PFSK-1 (cell line): Measurements from ENCODE around the gene GNPTAB.

ENCODE experiments used
- FOXP2 ChIP-seq: optimal IDR thresholded peaks from 2 replicates; pipeline ENCODE3; 2011; ENCODE audit warnings: borderline replicate concordance, control low read depth, inconsistent platforms; ENCODE audit not compliant: insufficient read depth; ENCODE audit errors: extremely low read length, extremely low read depth
- POLR2AphosphoS5 ChIP-seq: IDR thresholded peaks from 2 replicates; pipeline ENCODE4 v1.6.1; 2012; ENCODE audit warnings: low read depth, mild to moderate bottlenecking, control low read depth, low read length, moderate library complexity
- SIN3A ChIP-seq: IDR thresholded peaks from 2 replicates; pipeline ENCODE4 v1.6.1; 2012; ENCODE audit warnings: mild to moderate bottlenecking, low read length, moderate library complexity, borderline replicate concordance; ENCODE audit not compliant: insufficient read depth
- TAF1 ChIP-seq: IDR thresholded peaks from 2 replicates; pipeline ENCODE4 v1.6.1; 2012; ENCODE audit warnings: low read length, control low read depth, borderline replicate concordance; ENCODE audit not compliant: insufficient read depth
- TF ChIP-seq, protein P1 (sequence below), 2 experiments: IDR thresholded peaks; 2 replicates each; pipeline versions ENCODE4 v1.6.1 to v1.8.0; 2011 to 2012; ENCODE audit warnings: low read depth in 2 of 2, low read length in 2 of 2, control low read depth in 1 of 2, inconsistent platforms in 1 of 2, mild to moderate bottlenecking in 1 of 2, moderate library complexity in 1 of 2; ENCODE audit not compliant: insufficient read depth in 1 of 2

Gene GNPTAB

GRCh38 chr12:101832030-101832429 is 1.3 kb upstream of the GNPTAB start:
- TF ChIP-seq TAF1 (no peak), FOXP2 (no peak), SIN3A (no peak), POLR2AphosphoS5 (no peak)
- TF ChIP-seq, protein P1, sequence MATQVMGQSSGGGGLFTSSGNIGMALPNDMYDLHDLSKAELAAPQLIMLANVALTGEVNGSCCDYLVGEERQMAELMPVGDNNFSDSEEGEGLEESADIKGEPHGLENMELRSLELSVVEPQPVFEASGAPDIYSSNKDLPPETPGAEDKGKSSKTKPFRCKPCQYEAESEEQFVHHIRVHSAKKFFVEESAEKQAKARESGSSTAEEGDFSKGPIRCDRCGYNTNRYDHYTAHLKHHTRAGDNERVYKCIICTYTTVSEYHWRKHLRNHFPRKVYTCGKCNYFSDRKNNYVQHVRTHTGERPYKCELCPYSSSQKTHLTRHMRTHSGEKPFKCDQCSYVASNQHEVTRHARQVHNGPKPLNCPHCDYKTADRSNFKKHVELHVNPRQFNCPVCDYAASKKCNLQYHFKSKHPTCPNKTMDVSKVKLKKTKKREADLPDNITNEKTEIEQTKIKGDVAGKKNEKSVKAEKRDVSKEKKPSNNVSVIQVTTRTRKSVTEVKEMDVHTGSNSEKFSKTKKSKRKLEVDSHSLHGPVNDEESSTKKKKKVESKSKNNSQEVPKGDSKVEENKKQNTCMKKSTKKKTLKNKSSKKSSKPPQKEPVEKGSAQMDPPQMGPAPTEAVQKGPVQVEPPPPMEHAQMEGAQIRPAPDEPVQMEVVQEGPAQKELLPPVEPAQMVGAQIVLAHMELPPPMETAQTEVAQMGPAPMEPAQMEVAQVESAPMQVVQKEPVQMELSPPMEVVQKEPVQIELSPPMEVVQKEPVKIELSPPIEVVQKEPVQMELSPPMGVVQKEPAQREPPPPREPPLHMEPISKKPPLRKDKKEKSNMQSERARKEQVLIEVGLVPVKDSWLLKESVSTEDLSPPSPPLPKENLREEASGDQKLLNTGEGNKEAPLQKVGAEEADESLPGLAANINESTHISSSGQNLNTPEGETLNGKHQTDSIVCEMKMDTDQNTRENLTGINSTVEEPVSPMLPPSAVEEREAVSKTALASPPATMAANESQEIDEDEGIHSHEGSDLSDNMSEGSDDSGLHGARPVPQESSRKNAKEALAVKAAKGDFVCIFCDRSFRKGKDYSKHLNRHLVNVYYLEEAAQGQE (IDR thresholded peaks at IDR 0.05; ENCODE audit: insufficient read depth in 1 of 2, low read depth in 2 of 2, low read length in 2 of 2), result no peak

DNA sequence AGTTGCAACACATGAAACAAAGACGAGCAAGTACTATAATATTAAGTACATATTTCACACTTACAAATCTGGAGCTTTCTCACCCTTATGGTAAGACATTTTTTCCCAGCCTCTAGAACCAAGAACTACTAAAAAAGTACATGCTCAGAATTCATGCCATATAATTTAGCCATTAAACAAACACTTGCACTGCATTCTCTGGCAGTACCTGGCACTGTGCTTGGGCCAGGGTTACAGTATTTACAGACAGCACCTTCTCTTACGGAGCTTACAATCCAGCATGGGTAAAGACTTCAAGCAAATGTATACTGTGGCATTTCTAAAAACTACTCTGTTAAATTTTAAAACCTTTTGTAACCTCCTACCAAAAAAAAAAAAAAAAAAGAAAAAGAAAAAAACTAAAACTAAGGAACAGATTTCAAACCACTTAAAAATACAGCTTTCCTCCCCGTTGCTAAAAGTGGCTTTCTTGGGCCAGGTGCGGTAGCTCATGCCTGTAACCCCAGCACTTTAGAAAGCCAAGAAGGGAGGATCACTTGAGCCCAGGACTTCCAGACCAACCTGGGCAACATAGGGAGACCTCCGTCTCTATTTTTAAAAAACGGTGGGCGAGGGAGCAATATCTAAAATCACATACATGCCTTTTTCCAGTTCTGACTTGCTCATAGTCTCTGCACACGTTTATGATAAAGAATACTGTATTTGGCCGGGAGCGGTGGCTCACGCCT is 956 bp downstream of the GNPTAB start:
- no peak for TF ChIP-seq POLR2AphosphoS5
- TF ChIP-seq TAF1, result no peak
- TF ChIP-seq, protein P1 (IDR thresholded peaks at IDR 0.05; ENCODE audit: insufficient read depth in 1 of 2, low read depth in 2 of 2, low read length in 2 of 2), result no peak
- no peak for TF ChIP-seq SIN3A
- no peak for TF ChIP-seq FOXP2

DNA sequence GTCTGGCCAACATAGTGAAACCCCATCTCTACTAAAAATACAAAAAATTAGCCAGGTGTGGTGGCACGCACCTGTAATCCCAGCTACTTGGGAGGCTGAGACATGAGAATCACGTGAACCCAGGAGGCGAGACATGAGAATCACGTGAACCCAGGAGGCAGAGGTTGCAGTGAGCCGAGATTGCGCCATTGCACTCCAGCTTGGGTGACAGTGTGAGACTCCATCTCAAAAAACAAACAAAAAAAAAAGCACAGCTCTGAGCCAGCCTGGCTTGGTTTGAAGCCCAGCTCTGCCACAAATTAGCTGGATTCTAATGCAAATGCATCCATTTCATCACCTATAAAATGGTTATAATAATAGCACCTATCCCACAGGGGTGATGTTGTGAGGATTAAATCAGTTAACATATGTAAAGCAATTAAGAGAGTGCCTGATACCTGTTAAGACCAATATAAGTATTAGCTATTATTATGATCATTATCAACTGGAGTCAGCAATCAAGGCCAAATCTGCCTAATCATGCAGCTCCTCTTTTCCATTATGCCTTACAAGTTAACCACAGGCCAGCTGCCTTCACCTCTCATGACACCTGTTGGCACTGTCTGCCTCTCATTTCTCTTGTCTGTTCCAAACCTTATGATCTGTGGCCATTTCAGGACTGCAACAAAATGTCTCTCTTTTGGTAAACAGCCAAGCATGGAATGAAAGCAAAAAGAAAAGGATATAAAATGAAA is 2.1 kb downstream of the GNPTAB start:
- TF ChIP-seq POLR2AphosphoS5 (no peak), FOXP2 (no peak), TAF1 (no peak)

- no peak for TF ChIP-seq POLR2AphosphoS5
- TF ChIP-seq FOXP2, result no peak
- no peak for TF ChIP-seq TAF1
- TF ChIP-seq SIN3A, result no peak
- TF ChIP-seq, protein P1 (IDR thresholded peaks at IDR 0.05; ENCODE audit: insufficient read depth in 1 of 2, low read depth in 2 of 2, low read length in 2 of 2), result no peak
Measured at GRCh38 chr12:101826766-101827368, 3.9 kb downstream of the GNPTAB start.

GRCh38 chr12:101824831-101825230 is 5.9 kb downstream of the GNPTAB start:
- TF ChIP-seq FOXP2 (no peak), POLR2AphosphoS5 (no peak)
- TF ChIP-seq, protein P1 (IDR thresholded peaks at IDR 0.05; ENCODE audit: insufficient read depth in 1 of 2, low read depth in 2 of 2, low read length in 2 of 2), result no peak
